ENCODE data around the gene CABP4. TPM values are rescaled to one million over a fixed set of nuclear protein-coding genes. Genes with fewer than 3 reads are reported as not detected.
A peak's percentile ranks its signal among the peaks of the same experiment; 100 is the strongest.

The CABP4 gene
- total and polyA plus RNA-seq, 8 donors, result 0.58 to 1.5 (median 0.99) TPM; not detected in 1

GRCh38 chr11:67407688-67408163 lies 47.4 kb upstream of the CABP4 start:
- intact Hi-C loops (cut with DNase I), result no loop called here
- H3K4me3 ChIP-seq, result no peak overlapping the region
- no peaks in the 10 kb centered on the region for H3K9me3 ChIP-seq
- H3K4me1 ChIP-seq, result no peaks in the 10 kb centered on the region
- no peak for FAIRE-seq
- no peaks in the 10 kb centered on the region for H3K36me3 ChIP-seq
- TF ChIP-seq CTCF (IDR thresholded peaks at IDR 0.05), result no peak
- DNase-seq, result peak in 1 of 6 donors; percentile 39
- H3K27me3 ChIP-seq, result no peaks in the 10 kb centered on the region
- H3K27ac ChIP-seq, result no peak overlapping the region
- no peak for ATAC-seq
- 42 to 49% methylated on average over 12 of the region's 12 CpGs for WGBS, 2 donors

GRCh38 chr11:67408437-67409200 lies 46.5 kb upstream of the CABP4 start:
- ATAC-seq, result no peak
- no peak for TF ChIP-seq CTCF (IDR thresholded peaks at IDR 0.05)
- Histone ChIP-seq H3K27ac (no peak overlapping the region), H3K27me3 (no peaks in the 10 kb centered on the region), H3K36me3 (no peaks in the 10 kb centered on the region), H3K4me3 (no peak overlapping the region), H3K9me3 (no peaks in the 10 kb centered on the region), H3K4me1 (no peaks in the 10 kb centered on the region)
- 60 to 71% methylated on average over 18 of the region's 18 CpGs for WGBS, 2 donors
- peak in 1 of 6 donors; percentile 73 for DNase-seq
- no peak for FAIRE-seq
- intact Hi-C loops (cut with DNase I), result no loop called here

GRCh38 chr11:67409261-67409666 lies 45.9 kb upstream of the CABP4 start:
- no peak for ATAC-seq
- 51 to 69% methylated on average over 17 to 24 of the region's 24 CpGs for WGBS, 2 donors
- Histone ChIP-seq H3K36me3 (no peaks in the 10 kb centered on the region), H3K4me1 (no peaks in the 10 kb centered on the region), H3K9me3 (no peaks in the 10 kb centered on the region), H3K4me3 (no peak overlapping the region), H3K27ac (no peak overlapping the region), H3K27me3 (no peaks in the 10 kb centered on the region)
- no peak for TF ChIP-seq CTCF (IDR thresholded peaks at IDR 0.05)
- intact Hi-C loops (cut with DNase I), result no loop called here
- no peak for FAIRE-seq
- DNase-seq, result peak in 1 of 6 donors; percentile 72

GRCh38 chr11:67409781-67410368 lies 45.3 kb upstream of the CABP4 start:
- ATAC-seq (peak; percentile 59 to 86 (median 64)), DNase-seq (peak in 4 of 6 donors; percentile 61 to 85 (median 72)), FAIRE-seq (no peak)
- no peaks in the 10 kb centered on the region for H3K27me3 ChIP-seq
- no peak for TF ChIP-seq CTCF (IDR thresholded peaks at IDR 0.05)
- intact Hi-C loops (cut with DNase I), result loop anchor here in 1 of 3 donors (10.0 kb wide), 1 partner anchor 95 kb away; the partner anchor contains the start of genes CDK2AP2 and PITPNM1
- H3K36me3 ChIP-seq, result no peaks in the 10 kb centered on the region
- no peaks in the 10 kb centered on the region for H3K9me3 ChIP-seq
- H3K4me3 ChIP-seq, result no peak overlapping the region
- no peak overlapping the region for H3K27ac ChIP-seq
- 22 to 24% methylated on average over 11 to 13 of the region's 13 CpGs for WGBS, 2 donors
- H3K4me1 ChIP-seq, result no peaks in the 10 kb centered on the region

All from pancreas (tissue), 10 donors.